H9 (cell line): Measurements from ENCODE around the gene ANKS1B. TPM values are rescaled to one million over a fixed set of nuclear protein-coding genes. Genes with fewer than 3 reads are reported as not detected.

ENCODE experiments used
- DNase-seq: peaks from one replicate; pipeline ENCODE4 v3.0.0-alpha.2; 2017
- H2AFZ ChIP-seq: one replicate; pipeline ENCODE4 v1.6.1; 2013; ENCODE audit warnings: mild to moderate bottlenecking, low read length, control low read depth, moderate library complexity
- H2AK5ac ChIP-seq: 2 replicates; pipeline ENCODE4 v1.6.1; 2013; ENCODE audit warnings: low read length, control low read depth, mixed read lengths; ENCODE audit not compliant: insufficient read length
- H2BK120ac ChIP-seq: one replicate; pipeline ENCODE4 v1.6.1; 2013; ENCODE audit warnings: low read depth, mild to moderate bottlenecking, low read length, control low read depth, inconsistent platforms; ENCODE audit not compliant: poor library complexity, severe bottlenecking
- H2BK12ac ChIP-seq: 2 replicates; pipeline ENCODE4 v1.6.1; 2013; ENCODE audit warnings: low read length, control low read depth, mixed read lengths, low read depth; ENCODE audit not compliant: insufficient read length
- H2BK15ac ChIP-seq: 2 replicates; pipeline ENCODE4 v1.6.1; 2013; ENCODE audit warnings: low read depth, low read length, control low read depth
- H2BK20ac ChIP-seq: one replicate; pipeline ENCODE4 v1.6.1; 2013; ENCODE audit warnings: low read depth, mild to moderate bottlenecking, low read length, control low read depth, inconsistent platforms; ENCODE audit not compliant: poor library complexity, severe bottlenecking
- H2BK5ac ChIP-seq: 2 replicates; pipeline ENCODE4 v1.6.1; 2013; ENCODE audit warnings: low read length, control low read depth, mixed read lengths; ENCODE audit not compliant: insufficient read length
- H3K14ac ChIP-seq: 2 replicates; pipeline ENCODE4 v1.6.1; 2013; ENCODE audit warnings: low read length, control low read depth; ENCODE audit not compliant: insufficient read depth
- H3K18ac ChIP-seq: 2 replicates; pipeline ENCODE4 v1.6.1; 2013; ENCODE audit warnings: low read depth, mild to moderate bottlenecking, mixed read lengths, low read length, control low read depth; ENCODE audit not compliant: insufficient read length
- H3K23ac ChIP-seq: 2 replicates; pipeline ENCODE4 v1.6.1; 2013; ENCODE audit warnings: low read length, control low read depth, mixed read lengths, low read depth; ENCODE audit not compliant: insufficient read length
- H3K23me2 ChIP-seq: 2 replicates; pipeline ENCODE4 v1.6.1; 2013; ENCODE audit warnings: low read depth, mild to moderate bottlenecking, mixed read lengths, low read length, control low read depth; ENCODE audit not compliant: insufficient read length, poor library complexity, severe bottlenecking
- H3K27ac ChIP-seq: 2 replicates; pipeline ENCODE4 v1.5.1; 2013; ENCODE audit warnings: low read length, control low read depth, mixed read lengths, low read depth; ENCODE audit not compliant: insufficient read length
- H3K27me3 ChIP-seq: 2 replicates; pipeline ENCODE4 v1.6.1; 2013; ENCODE audit warnings: low read length, control low read depth, inconsistent platforms; ENCODE audit not compliant: insufficient read depth
- H3K4ac ChIP-seq: 2 replicates; pipeline ENCODE4 v1.6.1; 2013; ENCODE audit warnings: low read depth, mild to moderate bottlenecking, control low read depth, inconsistent platforms, low read length, moderate library complexity
- H3K4me1 ChIP-seq: 2 replicates; pipeline ENCODE4 v1.6.1; 2013; ENCODE audit warnings: low read length, control low read depth, inconsistent platforms; ENCODE audit not compliant: insufficient read depth
- H3K4me2 ChIP-seq: 2 replicates; pipeline ENCODE4 v1.6.1; 2013; ENCODE audit warnings: low read length, control low read depth, mixed read lengths; ENCODE audit not compliant: insufficient read length, insufficient read depth
- H3K56ac ChIP-seq: 2 replicates; pipeline ENCODE4 v1.6.1; 2013; ENCODE audit warnings: low read depth, mild to moderate bottlenecking, mixed read lengths, low read length, control low read depth; ENCODE audit not compliant: insufficient read length
- H3K79me1 ChIP-seq: 2 replicates; pipeline ENCODE4 v1.6.1; 2013; ENCODE audit warnings: low read depth, mild to moderate bottlenecking, moderate library complexity, low read length, control low read depth, inconsistent platforms; ENCODE audit not compliant: insufficient read depth, poor library complexity, severe bottlenecking
- H3K79me2 ChIP-seq: 2 replicates; pipeline ENCODE4 v1.6.1; 2013; ENCODE audit warnings: low read length, control low read depth, inconsistent platforms; ENCODE audit not compliant: insufficient read depth
- H3K9ac ChIP-seq: 2 replicates; pipeline ENCODE4 v1.6.1; 2013; ENCODE audit warnings: low read length, control low read depth, mixed read lengths; ENCODE audit not compliant: insufficient read length; ENCODE audit errors: extremely low read depth
- H3K9me3 ChIP-seq: one replicate; pipeline ENCODE4 v1.6.1; 2013; ENCODE audit warnings: low read depth, low read length, inconsistent platforms; ENCODE audit not compliant: control insufficient read depth
- H3T11ph ChIP-seq: one replicate; pipeline ENCODE4 v1.6.1; 2013; ENCODE audit warnings: mild to moderate bottlenecking, low read length, control low read depth, inconsistent platforms
- H4K20me1 ChIP-seq: one replicate; pipeline ENCODE4 v1.6.1; 2013; ENCODE audit not compliant: control insufficient read depth, insufficient read length, insufficient read depth
- H4K5ac ChIP-seq: 2 replicates; pipeline ENCODE4 v1.6.1; 2013; ENCODE audit warnings: low read depth, mild to moderate bottlenecking, mixed read lengths, low read length, control low read depth; ENCODE audit not compliant: insufficient read length
- H4K8ac ChIP-seq: replicated peaks from 2 replicates; pipeline ENCODE4 v1.6.1; 2013; ENCODE audit warnings: low read length, control low read depth, mixed read lengths, low read depth; ENCODE audit not compliant: insufficient read length
- H4K91ac ChIP-seq: 2 replicates; pipeline ENCODE4 v1.6.1; 2013; ENCODE audit warnings: low read depth, mild to moderate bottlenecking, moderate library complexity, mixed read lengths, low read length, control low read depth; ENCODE audit not compliant: insufficient read length
- H3K27ac Mint-ChIP-seq, 3 experiments: 2 replicates in 2 of 3; 3 replicates in 1 of 3; pipeline ENCODE4 v1.8.0; 2020 to 2021; ENCODE audit warnings: mixed read lengths in 3 of 3, mild to moderate bottlenecking in 1 of 3, moderate library complexity in 1 of 3
- H3K27me3 Mint-ChIP-seq: 2 replicates; pipeline ENCODE4 v1.8.0; 2021; ENCODE audit warnings: low read depth, mild to moderate bottlenecking, moderate library complexity, mixed read lengths
- H3K36me3 Mint-ChIP-seq, 3 experiments: 2 replicates in 2 of 3; 3 replicates in 1 of 3; pipeline ENCODE4 v1.8.0; 2020 to 2021; ENCODE audit warnings: low read depth in 3 of 3, mixed read lengths in 3 of 3; ENCODE audit not compliant: insufficient read depth in 1 of 3
- H3K4me1 Mint-ChIP-seq, 2 experiments: 2 replicates each; pipeline ENCODE4 v1.8.0; 2020; ENCODE audit warnings: mixed read lengths in 2 of 2
- H3K4me3 Mint-ChIP-seq, 2 experiments: 2 replicates in 1 of 2; 3 replicates in 1 of 2; pipeline ENCODE4 v1.8.0; 2020 to 2021; ENCODE audit warnings: mild to moderate bottlenecking in 2 of 2, mixed read lengths in 2 of 2, moderate library complexity in 1 of 2
- H3K9me3 Mint-ChIP-seq, 2 experiments: 2 replicates in 1 of 2; 3 replicates in 1 of 2; pipeline ENCODE4 v1.8.0; 2020; ENCODE audit warnings: mild to moderate bottlenecking in 2 of 2, mixed read lengths in 2 of 2, moderate library complexity in 1 of 2
- WGBS: extraction: QIAGEN DNeasy Blood & Tissue Kit; methylation state at CpG from one replicate; pipeline ENCODE4 v1.1.7; 2013; ENCODE audit warnings: missing lambda C conversion rate, low lambda C conversion rate, mixed read lengths; ENCODE audit not compliant: insufficient read length; ENCODE audit errors: extremely low coverage; 5-methylcytosine and 5-hydroxymethylcytosine counted together
- total RNA-seq: library from RNA; stranded (reverse); gene quantifications from 2 replicates; pipeline ENCODE4 v1.2.1, GENCODE V29; 2021
- TF ChIP-seq, protein P1 (sequence below): fragments of 200-600 bp; sonication (generic); conservative IDR thresholded peaks from 3 replicates; pipeline ENCODE4 v1.8.0; 2021; ENCODE audit warnings: antibody characterized with exemption, mild to moderate bottlenecking

Gene ANKS1B
- total RNA-seq, 1 experiment from 2014 or later, result 4.1 TPM

DNA sequence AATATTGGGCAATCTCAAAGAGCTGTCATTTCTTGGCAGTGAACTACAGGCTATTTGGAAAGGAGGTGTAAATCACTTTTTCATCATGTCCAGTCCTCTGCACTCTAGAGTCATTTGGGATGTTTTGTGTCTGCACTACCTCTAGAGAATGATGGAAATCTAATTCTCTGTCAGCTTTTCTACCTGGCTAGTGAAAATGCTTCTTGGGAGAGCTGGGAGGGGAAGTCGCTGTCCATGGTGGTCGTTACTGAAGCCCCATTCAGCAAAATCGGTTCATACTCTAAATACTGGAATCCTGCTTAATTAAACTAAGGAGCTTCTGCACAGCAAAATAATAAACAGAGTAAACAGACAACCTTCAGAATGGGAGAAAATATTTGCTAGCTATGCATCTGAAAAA lies 1087.8 kb downstream of the ANKS1B start:
- H3K56ac ChIP-seq, result no peak overlapping the region
- no peak for DNase-seq
- no peaks in the 10 kb centered on the region for H3K79me1 ChIP-seq

More for the DNA sequence above, 1087.8 kb downstream of the ANKS1B start:
- Histone ChIP-seq H2BK12ac (no peak overlapping the region), H4K20me1 (no peaks in the 10 kb centered on the region), H2BK20ac (no peak overlapping the region), H3K4ac (no peak overlapping the region), H4K91ac (no peak overlapping the region), H2AK5ac (no peak overlapping the region), H3K27ac (no peak overlapping the region), H3T11ph (no peak overlapping the region), H2BK15ac (no peak overlapping the region), H3K27me3 (peaks cover 28% of the 10 kb centered on the region), H3K18ac (no peak overlapping the region), H2BK120ac (no peak overlapping the region), H4K5ac (no peak overlapping the region), H3K23ac (no peak overlapping the region), H3K4me1 (no peaks in the 10 kb centered on the region; the same call in 1 of the 2 replicates), H3K9ac (no peak overlapping the region), H2AFZ (no peak overlapping the region), H3K79me2 (no peaks in the 10 kb centered on the region), H4K8ac (no peak overlapping the region), H3K14ac (no peak overlapping the region), H3K4me2 (no peak overlapping the region), H3K9me3 (no peaks in the 10 kb centered on the region), H3K23me2 (peaks cover 20% of the 10 kb centered on the region), H2BK5ac (no peak overlapping the region)
- Mint-ChIP-seq H3K36me3 (no peaks in the 10 kb centered on the region; a peak in 1 of 7 replicates), H3K9me3 (no peaks in the 10 kb centered on the region; a peak in 1 of 5 replicates), H3K4me3 (no peak overlapping the region), H3K27me3 (peaks cover 66% of the 10 kb centered on the region), H3K27ac (no peak overlapping the region), H3K4me1 (peaks cover 17 to 20% of the 10 kb centered on the region in 2 experiments)
- WGBS, result no CpG with 5 or more reads among the region's 3 CpGs
- TF ChIP-seq, protein P1, sequence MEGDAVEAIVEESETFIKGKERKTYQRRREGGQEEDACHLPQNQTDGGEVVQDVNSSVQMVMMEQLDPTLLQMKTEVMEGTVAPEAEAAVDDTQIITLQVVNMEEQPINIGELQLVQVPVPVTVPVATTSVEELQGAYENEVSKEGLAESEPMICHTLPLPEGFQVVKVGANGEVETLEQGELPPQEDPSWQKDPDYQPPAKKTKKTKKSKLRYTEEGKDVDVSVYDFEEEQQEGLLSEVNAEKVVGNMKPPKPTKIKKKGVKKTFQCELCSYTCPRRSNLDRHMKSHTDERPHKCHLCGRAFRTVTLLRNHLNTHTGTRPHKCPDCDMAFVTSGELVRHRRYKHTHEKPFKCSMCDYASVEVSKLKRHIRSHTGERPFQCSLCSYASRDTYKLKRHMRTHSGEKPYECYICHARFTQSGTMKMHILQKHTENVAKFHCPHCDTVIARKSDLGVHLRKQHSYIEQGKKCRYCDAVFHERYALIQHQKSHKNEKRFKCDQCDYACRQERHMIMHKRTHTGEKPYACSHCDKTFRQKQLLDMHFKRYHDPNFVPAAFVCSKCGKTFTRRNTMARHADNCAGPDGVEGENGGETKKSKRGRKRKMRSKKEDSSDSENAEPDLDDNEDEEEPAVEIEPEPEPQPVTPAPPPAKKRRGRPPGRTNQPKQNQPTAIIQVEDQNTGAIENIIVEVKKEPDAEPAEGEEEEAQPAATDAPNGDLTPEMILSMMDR, result no peak
